T-helper 2 cell (primary cell): Measurements from ENCODE around the gene PTPRM.

Experiments used
- DNase-seq, 5 experiments: peaks; one replicate each; pipeline versions ENCODE4 v3.0.0 to v3.0.0-alpha.2; 2012 to 2022

Gene PTPRM

GRCh38 chr18:7630731-7631442 is 63.8 kb downstream of the PTPRM start:
- DNase-seq = no peak

- no peak for DNase-seq
Measured at GRCh38 chr18:7632152-7633098, 65.3 kb downstream of the PTPRM start.

- no peak for DNase-seq
Measured at GRCh38 chr18:7633171-7633570, 66.1 kb downstream of the PTPRM start.

GRCh38 chr18:7635948-7636347 is 68.8 kb downstream of the PTPRM start:
- no peak for DNase-seq

GRCh38 chr18:7637269-7637668 is 70.2 kb downstream of the PTPRM start:
- no peak for DNase-seq

- no peak for DNase-seq
Measured at GRCh38 chr18:7638321-7638720, 71.2 kb downstream of the PTPRM start.

GRCh38 chr18:7641813-7642212 is 74.7 kb downstream of the PTPRM start:
- no peak for DNase-seq

- no peak for DNase-seq
Measured at GRCh38 chr18:7642331-7642890, 75.3 kb downstream of the PTPRM start.

- no peak for DNase-seq
Measured at GRCh38 chr18:7645756-7646155, 78.6 kb downstream of the PTPRM start.

GRCh38 chr18:7646174-7646886 is 79.2 kb downstream of the PTPRM start:
- DNase-seq = no peak

- no peak for DNase-seq
Measured at GRCh38 chr18:7647500-7647899, 80.4 kb downstream of the PTPRM start.

- no peak for DNase-seq
Measured at GRCh38 chr18:7657050-7657449, 89.9 kb downstream of the PTPRM start.

- no peak for DNase-seq
Measured at GRCh38 chr18:7657937-7658336, 90.8 kb downstream of the PTPRM start.

- DNase-seq = no peak
Measured at GRCh38 chr18:7658701-7659100, 91.6 kb downstream of the PTPRM start.

GRCh38 chr18:7661207-7661606 is 94.1 kb downstream of the PTPRM start:
- no peak for DNase-seq

- no peak for DNase-seq
Measured at GRCh38 chr18:7662866-7663265, 95.8 kb downstream of the PTPRM start.

- DNase-seq = no peak
Measured at GRCh38 chr18:7663366-7664312, 96.5 kb downstream of the PTPRM start.

GRCh38 chr18:7666195-7666776 is 99.2 kb downstream of the PTPRM start:
- DNase-seq = no peak

GRCh38 chr18:7668392-7668791 is 101.3 kb downstream of the PTPRM start:
- DNase-seq = no peak

- no peak for DNase-seq
Measured at GRCh38 chr18:7669361-7669760, 102.2 kb downstream of the PTPRM start.

- no peak for DNase-seq
Measured at GRCh38 chr18:7671105-7671504, 104.0 kb downstream of the PTPRM start.
